HEK293 (cell line): ENCODE data around the gene SPDL1.

Source experiments
- CTCF ChIA-PET: fragments of 350-600 bp; formaldehyde crosslinking; extraction: SDS; loops from one replicate; lab custom pipeline; 2021; ENCODE audit warnings: antibody characterized with exemption; lab: Yijun Ruan, JAX
- POLR2A ChIA-PET: fragments of 300-600 bp; formaldehyde crosslinking; extraction: SDS; loops from one replicate; lab custom pipeline; 2020; ENCODE audit warnings: antibody characterized with exemption, inconsistent platforms; lab: Yijun Ruan, JAX
- H3K27ac ChIP-seq: fragments of 200-500 bp; sonication (Bioruptor generic); 2 replicates; pipeline ENCODE4 v1.5.1; 2014; ENCODE audit warnings: low read depth, low read length, control low read depth, inconsistent platforms; ENCODE audit errors: extremely low read depth
- H3K36me3 ChIP-seq, 2 experiments: fragments of 200-500 bp in 1 of 2; sonication (Bioruptor generic) in 1 of 2; 1 replicate in 1 of 2; 2 replicates in 1 of 2; pipeline ENCODE4 v1.5.1; 2014 to 2017; ENCODE audit warnings: inconsistent platforms in 2 of 2, low read length in 2 of 2; ENCODE audit not compliant: control insufficient read depth in 2 of 2, insufficient read depth in 1 of 2
- H3K4me1 ChIP-seq: fragments of 200-500 bp; sonication (Bioruptor generic); 2 replicates; pipeline ENCODE4 v1.5.1; 2014; ENCODE audit warnings: mild to moderate bottlenecking, low read length, inconsistent platforms; ENCODE audit not compliant: control insufficient read depth, insufficient read depth
- H3K4me3 ChIP-seq: 2 replicates; pipeline ENCODE4 v1.5.1; 2011; ENCODE audit warnings: low read depth, mild to moderate bottlenecking, control low read depth, low read length, moderate library complexity
- H3K9me3 ChIP-seq: fragments of 200-500 bp; sonication (Bioruptor generic); 2 replicates; pipeline ENCODE4 v1.5.1; 2014; ENCODE audit warnings: low read depth, low read length, inconsistent platforms; ENCODE audit not compliant: control insufficient read depth, insufficient read depth
- OVOL3 ChIP-seq: fragments of 450-650 bp; formaldehyde crosslinking; IDR thresholded peaks from 2 replicates; pipeline ENCODE4 v1.5.1; 2016; ENCODE audit warnings: missing biosample characterization, missing genetic modification characterization
- PATZ1 ChIP-seq: fragments of 450-650 bp; formaldehyde crosslinking; IDR thresholded peaks from 2 replicates; pipeline ENCODE4 v1.5.1; 2016; ENCODE audit warnings: missing biosample characterization, missing genetic modification characterization
- RBAK ChIP-seq: fragments of 450-650 bp; formaldehyde crosslinking; IDR thresholded peaks from 2 replicates; pipeline ENCODE4 v1.5.1; 2016; ENCODE audit warnings: missing biosample characterization, missing genetic modification characterization
- REST ChIP-seq: fragments of 450-650 bp; formaldehyde crosslinking; IDR thresholded peaks from 2 replicates; pipeline ENCODE4 v1.5.1; 2016; ENCODE audit warnings: missing biosample characterization, missing genetic modification characterization
- TCF7L2 ChIP-seq: IDR thresholded peaks from 2 replicates; pipeline ENCODE4 v1.6.1; 2011; ENCODE audit warnings: low read depth, mild to moderate bottlenecking, inconsistent platforms, low read length, moderate library complexity, borderline replicate concordance
- ZBTB20 ChIP-seq: fragments of 450-650 bp; formaldehyde crosslinking; IDR thresholded peaks from 2 replicates; pipeline ENCODE4 v1.5.1; 2016; ENCODE audit warnings: missing biosample characterization, missing genetic modification characterization
- ZBTB8A ChIP-seq: fragments of 450-650 bp; formaldehyde crosslinking; IDR thresholded peaks from 2 replicates; pipeline ENCODE4 v1.5.1; 2016; ENCODE audit warnings: missing biosample characterization, missing genetic modification characterization
- ZNF146 ChIP-seq: fragments of 450-650 bp; formaldehyde crosslinking; IDR thresholded peaks from 2 replicates; pipeline ENCODE4 v1.5.1; 2016; ENCODE audit warnings: missing biosample characterization, missing genetic modification characterization
- ZNF174 ChIP-seq: fragments of 450-650 bp; formaldehyde crosslinking; IDR thresholded peaks from 2 replicates; pipeline ENCODE4 v1.5.0; 2017; ENCODE audit warnings: missing biosample characterization, mild to moderate bottlenecking, missing genetic modification characterization
- ZNF18 ChIP-seq: fragments of 450-650 bp; formaldehyde crosslinking; IDR thresholded peaks from 2 replicates; pipeline ENCODE4 v1.5.1; 2016; ENCODE audit warnings: missing biosample characterization, missing genetic modification characterization
- ZNF221 ChIP-seq: fragments of 450-650 bp; formaldehyde crosslinking; IDR thresholded peaks from 2 replicates; pipeline ENCODE4 v1.5.1; 2017; ENCODE audit warnings: missing biosample characterization, missing genetic modification characterization, borderline replicate concordance
- ZNF292 ChIP-seq: fragments of 450-650 bp; formaldehyde crosslinking; IDR thresholded peaks from 2 replicates; pipeline ENCODE4 v1.5.1; 2016; ENCODE audit warnings: low read depth, missing biosample characterization, missing genetic modification characterization, borderline replicate concordance
- ZNF404 ChIP-seq: fragments of 450-650 bp; formaldehyde crosslinking; IDR thresholded peaks from 2 replicates; pipeline ENCODE4 v1.5.1; 2017; ENCODE audit warnings: missing biosample characterization, missing genetic modification characterization
- ZNF529 ChIP-seq: fragments of 450-650 bp; formaldehyde crosslinking; IDR thresholded peaks from 2 replicates; pipeline ENCODE4 v1.5.1; 2017; ENCODE audit warnings: missing genetic modification characterization, missing biosample characterization; ENCODE audit not compliant: insufficient replicate concordance
- ZNF544 ChIP-seq: fragments of 450-650 bp; formaldehyde crosslinking; IDR thresholded peaks from 2 replicates; pipeline ENCODE4 v1.5.0; 2017; ENCODE audit warnings: missing biosample characterization, missing genetic modification characterization

The SPDL1 gene

GRCh38 chr5:169563369-169563768 is 20.2 kb upstream of the SPDL1 start (continued):
- TF ChIP-seq ZNF221 (tag by site-specific recombination) = no peak
- TF ChIP-seq RBAK (tag by site-specific recombination) = no peak
- no peak for TF ChIP-seq ZNF292 (tag by site-specific recombination)
- TF ChIP-seq ZBTB20 (tag by site-specific recombination) = no peak

GRCh38 chr5:169566202-169566601 is 17.4 kb upstream of the SPDL1 start:
- Histone ChIP-seq H3K9me3 (no peaks in the 10 kb centered on the region), H3K4me1 (peaks cover 8% of the 10 kb centered on the region), H3K4me3 (no peak overlapping the region), H3K36me3 (no peaks in the 10 kb centered on the region), H3K27ac (no peak overlapping the region)
- POLR2A ChIA-PET = no interaction called here
- CTCF ChIA-PET = interaction anchor here (0.6 kb wide), 3 partner anchors 119 to 817 kb away, joined by 3 to 4 read pairs (median 3); no protein-coding TSS in a partner anchor
- TF ChIP-seq TCF7L2 (no peak), ZBTB8A (tag by site-specific recombination) (no peak), ZNF18 (no peak), ZNF146 (tag by site-specific recombination) (no peak), ZNF544 (tag by site-specific recombination) (no peak), OVOL3 (tag by site-specific recombination) (no peak), ZNF404 (no peak), PATZ1 (no peak), ZNF174 (tag by site-specific recombination) (no peak)

GRCh38 chr5:169567079-169567478 is 16.5 kb upstream of the SPDL1 start:
- TF ChIP-seq ZNF529 (tag by site-specific recombination) (no peak), REST (tag by site-specific recombination) (peak; percentile 96)
- Histone ChIP-seq H3K4me3 (no peak overlapping the region), H3K9me3 (no peaks in the 10 kb centered on the region), H3K27ac (no peak overlapping the region), H3K4me1 (peaks cover 1% of the 10 kb centered on the region), H3K36me3 (no peaks in the 10 kb centered on the region)
- POLR2A ChIA-PET = no interaction called here
- CTCF ChIA-PET = interaction anchor here (1.4 kb wide), 1 partner anchor 10 kb away, joined by 4 read pairs; no protein-coding TSS in a partner anchor
